Left renal cortex interstitium (tissue), 4 donors: Measurements from ENCODE around the gene CCDC158. TPM values are rescaled to one million over a fixed set of nuclear protein-coding genes. Genes with fewer than 3 reads are reported as not detected.
A peak's percentile ranks its signal among the peaks of the same experiment; 100 is the strongest.
"Not testable (repeated sequence)": the region's sequence is repeated elsewhere in the genome, so short reads cannot be mapped to it uniquely, and the experiment has no call there.

Experiments
- DNase-seq, 4 donors: peaks; one replicate each; pipeline ENCODE4 v3.0.0-alpha.2; 2013; ENCODE audit warnings: low read depth in 4 of 4, low spot score in 2 of 4, missing footprints in 1 of 4
- polyA plus RNA-seq, 4 donors: library from polyadenylated mRNA; unstranded; fragments of 120-200 nt; gene quantifications; one replicate each; pipeline ENCODE4 v1.2.1, GENCODE V29; 2013; ENCODE audit not compliant: insufficient read length in 4 of 4

CCDC158 gene
- polyA plus RNA-seq, 4 donors = 0.58 to 1.2 (median 0.88) TPM

DNA sequence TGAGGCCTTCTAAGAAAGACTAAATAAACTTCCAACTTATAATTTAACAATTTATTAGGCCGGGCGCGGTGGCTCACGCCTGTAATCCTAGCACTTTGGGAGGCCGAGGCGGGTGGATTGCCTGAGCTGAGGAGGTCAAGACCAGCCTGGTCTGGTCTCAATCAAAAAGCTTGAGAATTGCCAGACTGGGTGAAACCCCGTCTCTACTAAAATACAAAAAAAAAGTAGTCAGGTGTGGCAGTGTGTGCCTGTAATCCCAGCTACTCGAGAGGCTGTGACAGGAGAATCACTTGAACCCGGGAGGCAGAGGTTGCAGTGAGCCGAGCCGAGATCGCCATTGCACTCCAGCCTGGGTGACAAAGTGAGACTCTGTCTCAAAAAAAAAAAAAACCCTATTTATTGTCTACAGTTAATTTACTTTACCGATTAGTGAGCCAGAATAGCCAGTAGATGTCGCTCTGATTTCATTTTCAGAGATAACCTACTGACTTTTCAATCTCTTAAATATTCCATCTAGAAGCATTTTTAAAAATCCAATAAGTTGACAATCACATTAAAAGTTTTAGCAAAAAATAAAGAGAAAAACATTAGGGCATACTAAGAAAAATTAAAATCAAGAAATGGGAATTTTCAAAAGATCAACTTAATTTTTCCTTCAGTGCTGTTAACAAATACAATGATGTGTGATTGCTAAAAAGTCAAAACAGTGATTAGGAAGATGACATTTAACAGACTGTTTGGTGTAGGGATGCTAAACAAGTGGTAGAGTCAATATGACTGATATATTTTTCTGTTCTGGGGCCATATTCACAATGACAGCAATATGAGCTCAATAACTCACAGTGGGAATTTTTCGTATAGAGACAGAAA, 9.8 kb upstream of the CCDC158 start:
- peak in 2 of 4 donors; percentile 40 to 43 for DNase-seq

DNA sequence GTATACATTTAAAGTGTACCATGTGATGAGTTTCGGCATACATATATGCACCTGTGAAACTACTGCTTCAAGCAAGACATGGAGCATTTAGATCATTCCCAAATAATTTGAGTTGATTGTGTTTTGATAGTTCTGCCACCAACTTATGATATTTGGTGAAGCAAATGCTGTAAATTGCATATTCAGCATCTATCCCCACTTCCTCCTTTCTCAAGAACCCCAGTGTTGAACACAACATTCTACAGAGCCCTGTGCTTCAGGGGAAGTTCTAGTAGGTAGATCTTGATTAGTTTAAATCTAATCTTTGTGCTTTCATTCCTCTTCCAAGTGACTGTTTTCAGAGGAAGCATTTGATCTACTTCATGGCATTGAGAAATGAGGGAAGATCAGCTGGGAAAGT, 8.7 kb upstream of the CCDC158 start:
- DNase-seq = no peak

DNA sequence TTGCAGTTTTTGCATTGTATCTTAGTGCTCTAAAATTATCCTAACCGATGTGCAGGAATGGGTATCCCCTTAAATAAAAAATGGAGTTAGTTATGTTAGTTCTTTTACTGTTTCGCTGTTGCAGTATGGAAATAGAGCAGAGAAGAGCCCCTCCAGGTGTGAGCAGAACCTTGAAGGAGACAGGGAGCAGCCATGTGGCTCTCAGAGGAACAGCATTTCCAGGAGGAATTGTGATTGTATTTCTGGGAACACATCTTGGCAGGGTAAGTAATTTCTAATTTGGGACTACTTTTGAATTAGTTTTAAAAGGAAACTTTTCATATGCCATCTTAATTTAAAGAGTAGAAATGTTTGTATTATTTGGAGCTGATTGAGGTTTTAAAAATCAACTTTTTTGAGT, 5.3 kb upstream of the CCDC158 start:
- no peak for DNase-seq

DNA sequence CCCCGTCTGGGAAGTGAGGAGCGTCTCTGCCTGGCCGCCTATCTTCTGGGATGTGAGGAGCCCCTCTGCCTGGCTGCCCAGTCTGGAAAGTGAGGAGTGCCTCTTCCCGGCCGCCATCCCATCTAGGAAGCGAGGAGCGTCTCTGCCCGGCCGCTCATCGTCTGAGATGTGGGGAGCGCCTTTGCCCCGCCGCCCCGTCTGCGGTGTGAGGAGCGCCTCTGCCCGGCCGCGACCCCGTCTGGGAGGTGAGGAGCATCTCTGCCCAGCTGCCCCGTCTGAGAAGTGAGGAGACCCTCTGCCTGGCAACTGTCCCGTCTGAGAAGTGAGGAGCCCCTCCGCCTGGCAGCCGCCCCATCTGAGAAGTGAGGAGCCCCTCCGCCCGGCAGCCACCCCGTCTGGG, 2.2 kb upstream of the CCDC158 start:
- DNase-seq = not testable (repeated sequence)

DNA sequence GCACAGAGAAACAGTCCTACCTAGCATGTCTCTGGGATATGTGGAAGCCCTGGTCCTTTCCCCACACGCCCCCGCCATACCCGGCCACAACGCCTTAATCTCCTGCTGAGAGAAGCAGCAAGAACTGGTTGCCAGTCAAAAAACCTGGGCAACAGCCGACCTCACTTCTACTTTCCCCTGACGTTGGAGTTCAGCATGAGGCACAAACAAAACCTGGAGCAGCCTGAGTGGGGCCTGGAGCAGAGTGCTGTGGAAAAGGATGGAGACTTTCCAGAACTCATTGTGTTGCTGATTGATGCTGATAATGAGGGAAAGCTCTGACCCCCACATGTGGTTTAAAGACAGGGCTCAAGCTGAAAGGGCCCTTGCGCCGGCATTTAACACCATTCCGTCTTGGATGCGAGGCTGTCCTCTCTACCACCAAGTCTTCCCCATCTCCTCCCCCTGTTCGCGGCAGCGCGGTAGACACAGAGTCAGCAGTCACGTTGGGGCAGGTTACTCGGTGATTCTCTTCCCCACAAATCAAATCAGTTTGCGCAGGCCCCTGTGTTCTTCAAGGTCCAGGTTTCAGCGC, 666 bp downstream of the CCDC158 start:
- no peak for DNase-seq

DNA sequence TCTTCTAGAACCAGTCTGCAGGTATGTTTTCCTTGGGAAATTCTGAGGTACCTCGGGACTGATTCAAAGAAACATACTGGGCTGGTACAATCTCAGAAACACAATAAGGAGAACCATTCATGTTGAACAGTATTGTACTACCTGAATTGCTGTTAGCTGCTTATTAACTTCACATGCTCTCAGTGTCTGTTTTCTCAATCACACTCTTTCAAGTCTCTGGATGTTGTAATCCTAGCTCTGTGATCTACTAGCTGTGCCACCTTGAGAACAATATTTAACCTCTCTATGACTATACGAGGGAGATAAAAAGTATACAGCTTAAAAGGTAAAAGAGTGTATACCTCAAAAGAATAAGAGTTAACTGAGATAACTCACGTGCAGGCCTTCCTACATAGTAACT, 10.3 kb downstream of the CCDC158 start:
- DNase-seq = no peak

DNA sequence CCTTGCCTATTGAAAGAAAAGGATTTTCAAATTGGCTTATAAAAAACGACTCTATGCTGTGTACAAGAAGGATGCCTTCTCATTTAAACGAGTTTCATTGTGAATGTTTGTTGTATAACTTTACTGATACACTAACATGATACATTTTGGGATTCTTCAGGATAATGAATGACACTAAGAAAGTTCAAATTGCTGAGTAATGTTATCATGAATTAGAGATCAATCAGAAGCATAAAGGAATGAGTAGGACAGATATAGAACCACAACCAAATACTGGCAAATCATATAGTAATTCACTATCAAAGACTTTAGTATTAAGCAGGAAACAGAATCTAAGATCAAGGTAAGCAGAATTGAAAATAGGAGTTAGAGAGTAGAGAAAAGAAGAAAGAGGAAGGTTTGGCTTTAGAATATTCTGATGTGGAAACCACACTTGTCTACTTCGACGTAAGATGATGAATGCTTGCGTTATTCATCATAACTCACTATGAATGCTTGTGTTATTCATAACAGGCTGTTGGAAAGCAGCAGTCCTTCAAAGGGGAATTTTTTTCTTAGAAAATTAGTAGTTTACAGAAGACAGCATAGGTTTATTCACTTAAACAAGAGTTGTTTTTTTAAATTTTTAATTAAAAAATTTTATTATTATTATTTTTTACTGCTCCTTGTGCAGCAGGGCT, 13.4 kb downstream of the CCDC158 start:
- no peak for DNase-seq

DNA sequence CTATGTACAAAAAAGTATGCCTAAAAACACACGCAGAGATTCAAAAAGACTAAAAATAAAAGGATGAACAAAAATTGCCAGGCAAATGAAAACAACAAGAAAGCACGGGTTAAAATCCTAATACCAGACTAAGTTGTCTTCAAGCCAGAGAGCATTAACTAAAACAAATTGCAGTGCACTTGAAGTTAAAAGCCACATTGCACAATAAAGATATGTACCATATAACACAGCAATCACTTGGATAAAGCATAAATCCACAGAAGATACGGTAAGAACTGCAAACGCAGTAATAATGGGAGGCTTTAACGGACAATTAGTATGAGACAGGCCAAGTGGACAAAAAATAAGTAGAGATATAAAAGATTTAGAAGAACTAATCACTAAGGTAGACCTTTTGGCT, 14.9 kb downstream of the CCDC158 start:
- DNase-seq = no peak

DNA sequence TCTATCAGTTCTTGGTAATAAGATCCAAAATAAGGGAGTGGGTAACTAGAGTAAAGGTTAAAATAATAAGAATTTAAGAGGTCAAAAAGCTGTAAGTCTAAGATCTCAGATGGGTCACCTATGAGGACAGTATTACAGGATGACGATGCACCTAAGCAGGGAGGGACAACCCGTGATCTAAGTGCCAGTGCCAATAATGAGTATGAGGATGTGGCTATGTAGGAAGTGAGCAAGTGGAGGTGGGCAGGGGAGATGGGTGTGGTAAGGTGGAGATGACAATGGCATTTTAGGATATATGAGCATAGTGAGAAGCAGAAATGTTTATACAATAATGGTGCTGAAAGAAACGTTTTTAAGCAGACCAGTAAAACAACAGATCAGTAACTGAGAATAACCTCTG, 19.3 kb downstream of the CCDC158 start:
- DNase-seq = no peak

DNA sequence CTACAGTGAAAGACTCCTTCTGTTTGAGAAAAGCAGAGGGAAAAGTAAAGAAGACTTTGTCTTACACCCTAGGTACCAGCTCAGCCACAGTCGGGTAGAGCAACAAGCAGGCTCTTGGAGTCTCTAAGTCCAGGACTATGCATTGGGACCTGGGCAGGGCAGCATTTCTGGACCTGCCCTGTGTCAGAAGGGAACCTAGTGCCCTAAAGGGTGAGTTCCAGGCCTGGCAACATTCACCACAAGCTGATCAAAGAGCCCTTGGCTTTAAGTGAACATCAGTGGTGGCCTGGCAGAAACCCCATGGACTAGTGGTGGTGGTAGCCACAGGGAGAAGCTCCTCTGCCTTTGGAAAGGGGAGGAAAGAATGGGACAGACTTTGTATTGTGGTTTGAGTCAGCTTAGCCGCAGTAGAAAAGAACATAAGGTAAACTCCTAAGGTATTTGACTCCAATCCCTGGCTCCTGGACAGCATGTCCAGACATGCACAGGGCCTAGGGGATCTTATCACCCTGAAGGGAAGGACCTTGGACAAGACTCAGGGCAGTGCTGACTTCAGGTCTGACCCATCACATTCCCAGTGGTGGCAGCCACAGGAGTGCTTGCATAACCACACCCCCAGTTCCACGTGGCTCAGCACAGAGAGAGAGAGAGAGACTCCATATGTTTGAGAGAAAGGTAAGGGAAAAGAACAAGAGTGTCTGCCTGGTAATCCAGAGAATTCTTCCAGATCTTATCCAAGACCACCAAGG, 32.6 kb downstream of the CCDC158 start:
- no peak for DNase-seq

DNA sequence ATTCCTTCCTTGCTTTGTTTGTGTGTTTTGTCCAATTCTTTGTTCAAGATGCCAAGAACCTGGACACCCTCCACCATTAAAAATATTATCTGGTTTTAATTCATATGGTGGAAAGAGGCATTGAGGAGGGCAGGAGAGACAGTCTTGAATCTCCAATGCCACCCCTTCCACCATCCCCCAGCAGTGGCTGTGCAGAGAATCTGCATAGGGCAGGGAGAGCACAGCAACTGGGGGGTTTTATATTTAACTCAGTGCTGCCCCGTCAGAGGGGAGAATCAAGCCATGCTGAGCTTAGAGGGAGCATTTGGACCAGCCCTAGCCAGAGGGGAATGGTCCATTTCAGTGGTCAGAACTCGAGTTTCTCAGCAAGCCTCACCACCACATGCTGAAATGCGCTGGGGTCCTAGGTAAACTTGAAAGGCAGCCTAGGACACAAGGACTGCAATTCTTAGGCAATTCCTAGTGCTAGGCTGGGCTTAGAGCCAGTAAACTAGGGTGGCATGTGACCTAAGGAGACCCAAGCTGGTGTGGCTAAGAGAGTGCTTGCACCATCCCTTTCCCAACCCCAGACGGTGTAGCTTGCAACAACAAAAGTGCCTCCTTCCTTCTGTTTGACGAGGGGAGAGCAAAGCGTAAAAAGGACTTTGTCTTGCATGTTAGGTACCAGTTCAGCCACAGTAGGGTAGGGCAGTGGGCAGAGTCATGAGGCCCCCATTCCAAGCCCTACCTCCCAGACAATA, 34.2 kb downstream of the CCDC158 start:
- DNase-seq = no peak

DNA sequence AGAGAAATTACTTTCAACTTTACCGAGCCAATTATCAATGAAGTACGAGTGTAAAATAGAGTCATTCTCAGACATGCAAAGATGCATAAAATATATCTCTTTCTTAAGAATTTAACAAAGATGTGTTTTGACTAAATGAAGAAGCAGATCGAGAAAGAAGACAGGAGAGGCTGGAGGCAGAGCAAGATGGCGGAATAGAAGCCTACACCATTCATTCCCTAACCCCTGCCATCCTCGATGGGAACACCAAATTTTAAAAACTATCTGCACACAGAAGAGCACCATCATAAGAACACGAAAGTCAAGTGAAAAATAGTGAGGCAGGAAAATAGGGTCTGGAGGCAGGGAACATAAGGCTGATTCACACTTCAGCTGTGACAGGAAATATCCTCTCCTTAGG, 35.0 kb downstream of the CCDC158 start:
- DNase-seq = no peak

DNA sequence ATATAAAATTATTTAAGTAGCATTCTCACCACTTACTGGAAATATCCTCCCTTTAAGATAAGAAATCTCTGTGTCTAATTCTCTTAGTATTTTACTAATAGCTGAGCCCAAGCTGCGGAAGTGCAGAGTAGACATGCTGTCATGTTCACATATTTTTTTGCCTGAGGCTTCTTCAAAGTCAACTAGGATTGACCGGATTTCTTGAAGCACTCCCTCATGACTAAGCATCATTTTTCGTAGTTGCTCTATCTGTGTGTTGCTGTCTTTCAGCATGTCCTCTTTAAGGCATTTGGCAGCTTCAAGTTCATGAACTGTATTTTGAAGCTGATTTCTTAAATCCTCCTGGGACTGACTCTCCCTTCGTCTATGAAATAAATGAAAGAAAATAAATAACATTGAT, 36.9 kb downstream of the CCDC158 start:
- DNase-seq = no peak

DNA sequence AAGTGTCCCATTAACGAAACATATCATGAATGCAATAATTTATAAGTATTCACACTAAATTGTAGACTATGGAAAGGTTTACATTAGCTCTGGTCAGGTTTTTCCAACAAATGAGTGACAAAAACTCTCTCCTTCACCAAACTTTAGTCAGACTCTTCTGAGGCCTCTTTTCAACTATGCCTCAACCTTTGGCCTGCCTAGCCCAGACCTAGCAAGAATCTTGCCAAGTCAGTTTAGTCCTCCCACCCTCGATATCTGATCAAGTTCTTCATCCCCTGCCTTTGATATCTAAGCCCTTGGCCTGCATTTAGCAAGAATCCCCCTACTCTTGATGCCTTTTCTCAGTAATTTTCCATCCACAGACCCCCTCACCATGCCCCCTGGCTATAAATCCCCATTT, 37.9 kb downstream of the CCDC158 start:
- DNase-seq = no peak

DNA sequence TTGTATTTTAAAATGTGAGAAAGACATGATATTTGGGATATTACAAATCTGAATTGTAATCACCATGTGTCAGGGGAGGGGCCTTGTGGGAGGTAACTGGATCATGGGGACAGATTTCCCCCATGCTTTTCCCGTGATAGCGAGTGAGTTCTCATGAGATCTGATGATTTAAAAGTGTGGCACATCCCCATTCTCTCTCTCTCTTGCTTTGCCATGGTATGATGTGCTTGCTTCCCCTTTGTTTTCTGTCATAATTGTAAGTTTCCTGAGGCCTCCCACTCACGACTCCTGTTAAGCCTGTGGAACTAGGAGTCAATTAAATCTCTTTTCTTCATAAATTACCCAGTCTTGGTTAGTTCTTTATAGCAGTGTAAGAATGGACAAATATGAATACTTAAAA, 39.0 kb downstream of the CCDC158 start:
- DNase-seq = no peak

DNA sequence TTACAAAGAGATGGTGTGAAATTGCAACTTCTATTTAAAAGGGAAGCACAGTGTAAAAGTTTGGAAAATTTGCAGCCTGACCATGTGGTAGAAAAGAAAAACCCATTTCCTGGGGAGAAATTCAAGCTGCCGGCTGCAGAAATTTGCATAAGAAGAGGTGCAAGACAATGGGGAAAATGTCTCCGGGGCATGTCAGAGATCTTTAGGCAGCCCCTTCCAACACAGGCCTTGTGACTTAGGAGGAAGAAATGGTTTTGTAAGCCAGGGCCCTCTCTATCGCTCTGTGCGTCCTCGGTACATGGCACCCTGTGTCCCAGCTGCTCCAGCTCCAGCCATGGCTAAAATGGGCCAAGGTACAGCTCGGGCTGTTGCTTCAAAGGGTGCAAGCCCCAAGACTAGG, 40.4 kb downstream of the CCDC158 start:
- no peak for DNase-seq

DNA sequence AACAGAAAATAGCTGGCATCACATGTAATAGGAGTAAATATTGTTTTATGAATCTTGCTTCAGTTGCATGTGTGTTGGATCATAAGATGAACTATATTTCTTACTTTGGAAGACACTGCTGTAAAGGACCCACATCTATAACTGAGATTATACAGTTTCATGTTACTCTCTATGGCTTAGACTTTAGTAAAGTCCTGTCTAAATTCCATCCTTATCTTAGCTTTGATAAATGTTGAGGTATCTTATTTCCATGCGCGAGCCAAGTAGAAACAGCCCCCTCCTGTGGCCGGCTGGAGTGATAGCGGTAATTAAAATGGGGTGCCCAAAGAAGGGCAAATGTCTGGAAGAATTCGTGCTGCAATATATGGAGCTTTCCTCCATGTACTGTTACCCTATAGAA, 43.0 kb downstream of the CCDC158 start:
- peak in 2 of 4 donors; percentile 14 to 21 for DNase-seq

DNA sequence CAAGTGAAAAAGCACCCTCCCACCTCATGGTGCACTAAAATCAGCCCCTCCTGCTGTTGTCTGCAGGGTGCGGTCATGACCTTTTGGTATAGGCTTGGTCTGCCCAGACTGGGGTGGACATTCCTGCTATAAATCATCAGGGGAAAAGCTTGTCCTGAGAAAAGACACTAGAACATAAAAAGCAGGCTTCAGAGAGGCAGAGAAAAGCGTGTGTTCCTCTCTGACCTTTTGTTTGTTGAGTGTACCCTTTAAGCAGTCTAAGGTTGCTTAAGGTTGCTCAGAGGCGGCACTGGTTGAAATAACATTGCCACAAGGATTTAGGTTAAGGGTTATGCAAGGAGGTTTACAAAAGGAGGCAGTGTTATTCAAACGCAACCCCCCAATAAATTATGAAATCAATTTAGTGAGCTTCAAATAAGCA, 43.5 kb downstream of the CCDC158 start:
- no peak for DNase-seq

DNA sequence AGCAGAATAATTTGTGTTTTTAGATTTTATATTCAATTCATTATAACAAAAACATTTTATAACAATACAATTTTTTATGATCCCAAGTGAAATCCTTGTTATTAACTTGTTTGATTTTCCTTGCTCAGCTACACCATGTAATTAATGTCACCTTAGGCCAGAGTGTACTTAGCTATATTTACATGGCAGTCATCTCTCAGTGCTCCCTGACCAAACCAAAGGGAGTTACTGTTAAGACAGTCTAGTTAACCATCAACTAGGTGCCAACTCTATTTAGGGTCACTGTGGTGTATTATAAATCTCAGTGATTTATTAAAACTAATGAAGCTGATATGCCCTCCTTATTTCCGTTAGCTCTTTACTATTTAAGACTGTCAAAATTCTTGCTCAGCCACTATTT, 44.4 kb downstream of the CCDC158 start:
- DNase-seq = no peak

DNA sequence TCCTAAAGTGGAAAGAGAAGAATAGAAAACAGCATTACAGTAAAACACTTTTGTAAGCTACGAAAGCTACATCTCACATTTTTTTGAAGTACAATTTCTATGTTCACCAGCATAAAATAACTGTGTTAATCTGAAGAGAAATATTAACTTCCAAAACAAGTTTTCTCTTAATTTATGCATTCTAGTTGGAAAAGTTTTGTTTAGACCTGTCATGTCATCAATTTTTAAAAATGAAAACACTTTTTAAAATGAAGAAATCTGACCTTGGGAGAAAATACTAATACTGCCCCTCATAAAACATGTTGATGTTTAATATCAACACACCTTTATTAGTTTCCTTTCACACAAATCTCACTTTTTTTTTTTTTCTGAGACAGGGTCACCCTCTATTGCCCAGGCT, 45.2 kb downstream of the CCDC158 start:
- DNase-seq = no peak
